ENCODE data around the gene DLG4. TPM values are rescaled to one million over a fixed set of nuclear protein-coding genes. Genes with fewer than 3 reads are reported as not detected.
A peak's percentile ranks its signal among the peaks of the same experiment; 100 is the strongest.
"Not testable (repeated sequence)": the region's sequence is repeated elsewhere in the genome, so short reads cannot be mapped to it uniquely, and the experiment has no call there.

DLG4 gene
- total RNA-seq, 1 experiment from 2014 or later, result 2.0 TPM

- intact Hi-C loops (cut with micrococcal nuclease; ENCODE audit: unreplicated experiment), result no loop called here
- Mint-ChIP-seq H3K4me3 (ENCODE audit: low read depth, unreplicated experiment) (no peak overlapping the region), H3K27me3 (ENCODE audit: unreplicated experiment) (no peaks in the 10 kb centered on the region), H3K4me1 (ENCODE audit: low read depth, unreplicated experiment) (peaks cover 9% of the 10 kb centered on the region), H3K9me3 (ENCODE audit: low read depth, unreplicated experiment) (no peaks in the 10 kb centered on the region), H3K36me3 (ENCODE audit: insufficient read depth, unreplicated experiment) (no peaks in the 10 kb centered on the region), H3K27ac (ENCODE audit: unreplicated experiment) (no peak overlapping the region)
- no TSS peak for BruUV-seq (replicated peaks)
- CTCF ChIA-PET, result interaction anchor here (0.6 kb wide), 1 partner anchor 78 kb away, joined by 7 read pairs; no protein-coding TSS in a partner anchor
- no peak for TF ChIP-seq CTCF (IDR thresholded peaks at IDR 0.05; ENCODE audit: unreplicated experiment)
- no peak for DNase-seq
Observed at GRCh38 chr17:7166873-7167272, 52.8 kb downstream of the DLG4 start.

- intact Hi-C loops (cut with micrococcal nuclease; ENCODE audit: unreplicated experiment); BruUV-seq (replicated peaks); H3K4me3 Mint-ChIP-seq (ENCODE audit: low read depth, unreplicated experiment); CTCF ChIA-PET; H3K27ac Mint-ChIP-seq (ENCODE audit: unreplicated experiment); DNase-seq; H3K9me3 Mint-ChIP-seq (ENCODE audit: low read depth, unreplicated experiment); H3K27me3 Mint-ChIP-seq (ENCODE audit: unreplicated experiment); H3K36me3 Mint-ChIP-seq (ENCODE audit: insufficient read depth, unreplicated experiment): not testable (repeated sequence)
- peaks cover 11% of the 10 kb centered on the region for H3K4me1 Mint-ChIP-seq (ENCODE audit: low read depth, unreplicated experiment)
Observed at GRCh38 chr17:7159571-7159970, 60.1 kb downstream of the DLG4 start.

GRCh38 chr17:7158424-7158823 lies 61.2 kb downstream of the DLG4 start:
- H3K9me3 Mint-ChIP-seq (ENCODE audit: low read depth, unreplicated experiment); intact Hi-C loops (cut with micrococcal nuclease; ENCODE audit: unreplicated experiment); BruUV-seq (replicated peaks); DNase-seq; H3K27ac Mint-ChIP-seq (ENCODE audit: unreplicated experiment); H3K27me3 Mint-ChIP-seq (ENCODE audit: unreplicated experiment); H3K4me1 Mint-ChIP-seq (ENCODE audit: low read depth, unreplicated experiment); H3K36me3 Mint-ChIP-seq (ENCODE audit: insufficient read depth, unreplicated experiment); H3K4me3 Mint-ChIP-seq (ENCODE audit: low read depth, unreplicated experiment): not testable (repeated sequence)
- CTCF ChIA-PET, result interaction anchor here (1.4 kb wide), 1 partner anchor 21 kb away, joined by 3 read pairs; no protein-coding TSS in a partner anchor

- Mint-ChIP-seq H3K9me3 (ENCODE audit: low read depth, unreplicated experiment) (no peaks in the 10 kb centered on the region), H3K4me3 (ENCODE audit: low read depth, unreplicated experiment) (no peak overlapping the region), H3K27ac (ENCODE audit: unreplicated experiment) (no peak overlapping the region), H3K27me3 (ENCODE audit: unreplicated experiment) (no peaks in the 10 kb centered on the region), H3K36me3 (ENCODE audit: insufficient read depth, unreplicated experiment) (no peaks in the 10 kb centered on the region), H3K4me1 (ENCODE audit: low read depth, unreplicated experiment) (peaks cover 10% of the 10 kb centered on the region)
- CTCF ChIA-PET, result no interaction called here
- DNase-seq, result peak; percentile 45
- intact Hi-C loops (cut with micrococcal nuclease; ENCODE audit: unreplicated experiment), result no loop called here
- no peak for TF ChIP-seq CTCF (IDR thresholded peaks at IDR 0.05; ENCODE audit: unreplicated experiment)
- no TSS peak for BruUV-seq (replicated peaks)
Observed at GRCh38 chr17:7156342-7156940, 63.2 kb downstream of the DLG4 start.

- Mint-ChIP-seq H3K27me3 (ENCODE audit: unreplicated experiment) (no peaks in the 10 kb centered on the region), H3K36me3 (ENCODE audit: insufficient read depth, unreplicated experiment) (peaks cover 4% of the 10 kb centered on the region), H3K4me3 (ENCODE audit: low read depth, unreplicated experiment) (no peak overlapping the region), H3K9me3 (ENCODE audit: low read depth, unreplicated experiment) (no peaks in the 10 kb centered on the region), H3K4me1 (ENCODE audit: low read depth, unreplicated experiment) (no peaks in the 10 kb centered on the region), H3K27ac (ENCODE audit: unreplicated experiment) (no peak overlapping the region)
- no peak for TF ChIP-seq CTCF (IDR thresholded peaks at IDR 0.05; ENCODE audit: unreplicated experiment)
- intact Hi-C loops (cut with micrococcal nuclease; ENCODE audit: unreplicated experiment), result no loop called here
- no TSS peak for BruUV-seq (replicated peaks)
- CTCF ChIA-PET, result interaction anchor here (0.7 to 1.2 kb wide), 2 partner anchors 89 to 112 kb away, joined by 3 read pairs; partner anchors contain the start of gene SLC16A13
- DNase-seq, result no peak
Observed at GRCh38 chr17:7147772-7148171, 71.9 kb downstream of the DLG4 start.

Data from Calu3 (cell line).